Measurements from ENCODE around the gene GLS.
"Not testable (repeated sequence)": the region's sequence is repeated elsewhere in the genome, so short reads cannot be mapped to it uniquely, and the experiment has no call there.

GLS gene

GRCh38 chr2:190959911-190960788, 79.5 kb downstream of the GLS start:
- TF ChIP-seq CTCF (IDR thresholded peaks at IDR 0.05; ENCODE audit: insufficient read depth, missing control alignments) = no peak
- FAIRE-seq (no peak), DNase-seq (ENCODE audit: insufficient read length, low spot score) (no peak)

GRCh38 chr2:190961117-190961516, 80.5 kb downstream of the GLS start:
- DNase-seq (ENCODE audit: insufficient read length, low spot score); FAIRE-seq: not testable (repeated sequence)

- DNase-seq (ENCODE audit: insufficient read length, low spot score) = no peak
These were observed 81.4 kb downstream of the GLS start for GRCh38 chr2:190961918-190962487.

GRCh38 chr2:190963088-190963487, 82.5 kb downstream of the GLS start:
- TF ChIP-seq CTCF (IDR thresholded peaks at IDR 0.05; ENCODE audit: insufficient read depth, missing control alignments) = no peak
- DNase-seq (ENCODE audit: insufficient read length, low spot score) (no peak), FAIRE-seq (no peak)

More at GRCh38 chr2:190961918-190962487, 81.4 kb downstream of the GLS start:
- TF ChIP-seq CTCF (IDR thresholded peaks at IDR 0.05; ENCODE audit: insufficient read depth, missing control alignments) = no peak
- no peak for FAIRE-seq

GRCh38 chr2:190964170-190964795, 83.7 kb downstream of the GLS start:
- no peak for DNase-seq (ENCODE audit: insufficient read length, low spot score)
- FAIRE-seq = no peak
- TF ChIP-seq CTCF (IDR thresholded peaks at IDR 0.05; ENCODE audit: insufficient read depth, missing control alignments) = no peak

GRCh38 chr2:190965580-190966222, 85.1 kb downstream of the GLS start:
- DNase-seq (ENCODE audit: insufficient read length, low spot score) = no peak
- no peak for TF ChIP-seq CTCF (IDR thresholded peaks at IDR 0.05; ENCODE audit: insufficient read depth, missing control alignments)
- no peak for FAIRE-seq

- no peak for TF ChIP-seq CTCF (IDR thresholded peaks at IDR 0.05; ENCODE audit: insufficient read depth, missing control alignments)
- FAIRE-seq (no peak), DNase-seq (ENCODE audit: insufficient read length, low spot score) (no peak)
These were observed 87.9 kb downstream of the GLS start for GRCh38 chr2:190968522-190968921.
